AG09319 (cell line): Measurements from ENCODE around the gene NTF3.

Experiments
- DNase-seq: peaks from one replicate; pipeline ENCODE4 v3.0.0-alpha.2; 2010; ENCODE audit warnings: low read depth; ENCODE audit errors: extremely low read depth
- TF ChIP-seq, protein P1 (sequence below): IDR thresholded peaks from 2 replicates; pipeline ENCODE4 v1.5.1; 2011; ENCODE audit warnings: low read depth, mild to moderate bottlenecking, inconsistent platforms, low read length, moderate library complexity

The NTF3 gene

GRCh38 chr12:5451251-5451650 is 19.3 kb downstream of the NTF3 start:
- DNase-seq = no peak
- TF ChIP-seq, protein P1, sequence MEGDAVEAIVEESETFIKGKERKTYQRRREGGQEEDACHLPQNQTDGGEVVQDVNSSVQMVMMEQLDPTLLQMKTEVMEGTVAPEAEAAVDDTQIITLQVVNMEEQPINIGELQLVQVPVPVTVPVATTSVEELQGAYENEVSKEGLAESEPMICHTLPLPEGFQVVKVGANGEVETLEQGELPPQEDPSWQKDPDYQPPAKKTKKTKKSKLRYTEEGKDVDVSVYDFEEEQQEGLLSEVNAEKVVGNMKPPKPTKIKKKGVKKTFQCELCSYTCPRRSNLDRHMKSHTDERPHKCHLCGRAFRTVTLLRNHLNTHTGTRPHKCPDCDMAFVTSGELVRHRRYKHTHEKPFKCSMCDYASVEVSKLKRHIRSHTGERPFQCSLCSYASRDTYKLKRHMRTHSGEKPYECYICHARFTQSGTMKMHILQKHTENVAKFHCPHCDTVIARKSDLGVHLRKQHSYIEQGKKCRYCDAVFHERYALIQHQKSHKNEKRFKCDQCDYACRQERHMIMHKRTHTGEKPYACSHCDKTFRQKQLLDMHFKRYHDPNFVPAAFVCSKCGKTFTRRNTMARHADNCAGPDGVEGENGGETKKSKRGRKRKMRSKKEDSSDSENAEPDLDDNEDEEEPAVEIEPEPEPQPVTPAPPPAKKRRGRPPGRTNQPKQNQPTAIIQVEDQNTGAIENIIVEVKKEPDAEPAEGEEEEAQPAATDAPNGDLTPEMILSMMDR = no peak

GRCh38 chr12:5452569-5452968 is 20.7 kb downstream of the NTF3 start:
- TF ChIP-seq, protein P1 = no peak
- no peak for DNase-seq

DNA sequence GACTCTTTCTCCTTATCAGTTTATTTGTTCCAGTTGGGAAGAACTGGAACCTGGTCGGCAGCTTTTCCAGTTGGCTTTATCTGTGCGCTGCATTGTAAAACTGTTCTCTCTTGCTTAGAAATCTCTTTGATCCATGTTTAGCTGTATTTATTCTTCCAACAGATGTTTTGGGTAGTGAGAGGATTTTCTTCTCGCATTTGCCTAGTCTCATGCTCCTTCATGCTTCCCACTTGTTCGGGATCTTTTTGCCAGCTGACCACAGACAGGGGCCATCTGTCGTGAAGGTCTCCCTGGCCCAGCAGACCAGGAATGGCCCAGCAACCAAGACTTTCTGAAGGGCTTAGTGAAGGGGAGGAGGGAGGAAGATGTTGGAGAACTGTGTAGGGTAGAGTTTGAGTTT is 21.6 kb downstream of the NTF3 start:
- TF ChIP-seq, protein P1 = no peak
- DNase-seq = no peak

DNA sequence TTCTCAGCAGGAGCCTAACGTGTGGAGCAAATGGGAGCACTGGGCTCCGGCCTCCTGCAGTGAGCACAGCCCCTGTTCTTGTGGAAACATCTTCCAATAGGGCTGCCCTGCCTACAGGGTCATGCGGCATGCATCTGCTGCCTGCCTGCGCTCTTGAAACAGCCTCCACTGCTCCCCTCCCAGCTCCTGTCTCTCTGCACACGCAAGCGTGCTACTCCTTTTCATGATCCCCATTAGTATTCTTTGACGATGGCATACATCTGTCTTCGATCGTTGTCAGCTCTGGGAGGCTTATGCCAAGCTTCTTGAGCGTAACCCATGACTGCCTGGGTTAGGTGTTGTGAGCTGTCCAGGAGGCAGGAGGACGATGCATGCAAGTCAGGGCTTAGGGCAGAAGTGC is 23.1 kb downstream of the NTF3 start:
- no peak for DNase-seq

GRCh38 chr12:5456030-5456429 is 24.1 kb downstream of the NTF3 start:
- DNase-seq = no peak
- TF ChIP-seq, protein P1 = no peak

More for the DNA sequence above, 23.1 kb downstream of the NTF3 start:
- TF ChIP-seq, protein P1 = no peak

GRCh38 chr12:5456906-5457305 is 25.0 kb downstream of the NTF3 start:
- TF ChIP-seq, protein P1 = no peak
- peak; percentile 10 for DNase-seq

- DNase-seq = no peak
- TF ChIP-seq, protein P1 = no peak
Measured at GRCh38 chr12:5458229-5459050, 26.5 kb downstream of the NTF3 start.
